Upper lobe of left lung (tissue), 6 donors: ENCODE measurements around the gene SLC6A6. TPM values are rescaled to one million over a fixed set of nuclear protein-coding genes. Genes with fewer than 3 reads are reported as not detected.
A peak's percentile ranks its signal among the peaks of the same experiment; 100 is the strongest.

Experiments
- ATAC-seq, 2 donors: fragments of 200-7000 bp; cut with Tn5 transposase; one replicate each; pipeline ENCODE4 v1.9.1; 2022; ENCODE audit warnings: mild to moderate bottlenecking in 2 of 2, moderate library complexity in 2 of 2; ENCODE audit not compliant: low FRiP score in 2 of 2
- DNase-seq, 2 donors: peaks; one replicate each; pipeline ENCODE4 v3.0.0-alpha.2; 2019 to 2020
- H3K27ac ChIP-seq, 4 donors: fragments of 200-600 bp; sonication (generic); one replicate each; pipeline ENCODE4 v1.5.1; 2016 to 2019
- H3K27me3 ChIP-seq, 4 donors: fragments of 200-600 bp; sonication (generic); one replicate each; pipeline ENCODE4 v1.5.1; 2017 to 2019
- H3K36me3 ChIP-seq, 4 donors: fragments of 200-600 bp; sonication (generic); one replicate each; pipeline ENCODE4 v1.5.1; 2016 to 2019
- H3K4me1 ChIP-seq, 4 donors: fragments of 200-600 bp; sonication (generic); one replicate each; pipeline ENCODE4 v1.5.1; 2018 to 2019
- H3K4me3 ChIP-seq, 4 donors: fragments of 200-600 bp; sonication (generic); one replicate each; pipeline ENCODE4 v1.5.1; 2017 to 2019; ENCODE audit warnings: mild to moderate bottlenecking in 2 of 4, moderate library complexity in 1 of 4
- H3K9me3 ChIP-seq, 4 donors: fragments of 200-600 bp; sonication (generic); one replicate each; pipeline ENCODE4 v1.5.1; 2018 to 2019
- EP300 ChIP-seq, 4 donors: sonication (generic); formaldehyde crosslinking; IDR thresholded peaks; one replicate each; pipeline ENCODE4 v1.5.1; 2017; ENCODE audit warnings: antibody characterized with exemption in 4 of 4, control low read depth in 2 of 4
- POLR2A ChIP-seq, 4 donors: fragments of 450-650 bp; IDR thresholded peaks; one replicate each; pipeline ENCODE4 v1.5.1; 2016 to 2017; ENCODE audit warnings: antibody characterized with exemption in 4 of 4, mild to moderate bottlenecking in 2 of 4
- POLR2AphosphoS5 ChIP-seq, 2 donors: sonication (generic); formaldehyde crosslinking; IDR thresholded peaks; one replicate each; pipeline ENCODE4 v1.5.1; 2017; ENCODE audit warnings: antibody characterized with exemption in 2 of 2
- WGBS, 2 donors: methylation state at CpG; one replicate each; pipeline ENCODE4 v1.1.5; 2017 to 2018; 5-methylcytosine and 5-hydroxymethylcytosine counted together
- total RNA-seq, 6 donors: library from RNA; depleted of rRNA in 4 of 6; stranded (reverse); fragments of >200 nt in 4 of 6; gene quantifications; one replicate each; pipeline versions ENCODE4 v1.1.0 to v1.2.1, GENCODE V29; 2016 to 2021
- TF ChIP-seq, protein P1 (sequence below), 6 experiments: fragments of 450-650 bp in 4 of 6; fragments of 200-600 bp in 2 of 6; sonication (generic) in 2 of 6; IDR thresholded peaks; one replicate each; pipeline ENCODE4 v1.5.1; 2016 to 2019; ENCODE audit warnings: antibody characterized with exemption in 6 of 6
- donor health status: DM: no; HTN: no; CAD: no; lungs with moderate emphysema.
- donor health status: DM: no; HTN: yes; CAD: no; lungs with severe emphysema.

SLC6A6 gene
- total RNA-seq, 6 donors from 2014 or later = 60.6 to 154 (median 92.8) TPM

DNA sequence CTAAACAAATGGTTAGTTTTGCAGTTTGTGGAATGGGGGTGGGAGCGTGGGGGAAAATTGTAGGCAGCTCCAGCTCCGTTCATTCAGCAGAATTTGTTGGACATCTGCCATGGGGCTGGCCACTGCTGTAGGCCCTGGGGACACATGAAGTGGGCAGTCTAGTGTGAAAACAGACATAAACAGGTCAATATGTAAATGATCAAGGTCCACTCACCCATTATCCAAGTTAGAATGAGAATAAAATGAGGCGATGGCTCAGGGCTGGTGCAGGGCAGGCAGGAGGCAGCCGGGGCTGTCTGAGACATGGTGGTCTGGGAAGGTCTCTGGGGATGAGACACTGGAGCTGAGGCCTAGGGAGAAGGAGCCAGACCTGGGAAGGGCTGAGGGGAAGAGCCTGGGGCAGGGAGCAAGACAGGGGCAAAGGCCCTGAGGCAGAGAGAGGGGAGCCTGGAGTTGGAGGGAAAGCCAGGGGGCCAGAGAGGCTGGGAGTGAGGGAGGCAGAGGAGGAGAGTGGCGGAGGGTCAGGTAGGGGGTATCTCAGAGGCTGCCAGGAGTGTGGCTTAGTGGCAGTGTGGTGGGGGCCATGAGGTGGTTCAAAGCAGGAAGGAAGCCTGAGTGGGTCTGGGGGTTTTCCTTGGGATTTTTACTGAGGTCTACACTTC lies 6.2 kb upstream of the SLC6A6 start:
- 89% methylated on average over 5 of the region's 5 CpGs for whole genome bisulfite sequencing, 2 donors

DNA sequence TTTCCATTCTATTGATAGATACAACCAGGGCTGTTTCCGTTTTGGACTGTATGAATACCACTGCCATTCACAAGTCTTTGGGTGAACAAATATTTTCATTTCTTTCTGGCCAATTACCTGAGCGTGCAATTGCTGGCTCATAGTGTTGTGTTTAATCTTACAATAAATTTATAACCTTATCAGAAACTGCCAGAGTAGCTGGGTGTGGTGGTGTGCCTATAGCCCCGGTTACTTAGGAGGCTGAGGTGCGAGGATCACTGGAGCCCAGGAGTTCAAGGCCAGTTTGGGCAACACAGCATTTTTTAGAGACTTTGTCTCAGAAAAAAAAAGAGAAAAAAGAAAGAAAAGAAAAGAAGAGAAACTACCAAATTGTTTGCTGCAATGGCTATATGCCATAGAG lies 5.4 kb upstream of the SLC6A6 start:
- DNase-seq (no peak), ATAC-seq (no peak)
- 86 to 89% methylated on average over 4 of the region's 4 CpGs for WGBS, 2 donors
- Histone ChIP-seq H3K4me1 (peaks cover 0 to 15% (median 7%) of the 10 kb centered on the region in 4 donors), H3K27ac (no peak overlapping the region), H3K9me3 (no peaks in the 10 kb centered on the region), H3K27me3 (no peaks in the 10 kb centered on the region), H3K4me3 (no peak overlapping the region), H3K36me3 (no peaks in the 10 kb centered on the region)
- TF ChIP-seq POLR2AphosphoS5 (IDR thresholded peaks at IDR 0.05) (no peak), EP300 (IDR thresholded peaks at IDR 0.05) (no peak), POLR2A (IDR thresholded peaks at IDR 0.05) (no peak)
- TF ChIP-seq, protein P1, sequence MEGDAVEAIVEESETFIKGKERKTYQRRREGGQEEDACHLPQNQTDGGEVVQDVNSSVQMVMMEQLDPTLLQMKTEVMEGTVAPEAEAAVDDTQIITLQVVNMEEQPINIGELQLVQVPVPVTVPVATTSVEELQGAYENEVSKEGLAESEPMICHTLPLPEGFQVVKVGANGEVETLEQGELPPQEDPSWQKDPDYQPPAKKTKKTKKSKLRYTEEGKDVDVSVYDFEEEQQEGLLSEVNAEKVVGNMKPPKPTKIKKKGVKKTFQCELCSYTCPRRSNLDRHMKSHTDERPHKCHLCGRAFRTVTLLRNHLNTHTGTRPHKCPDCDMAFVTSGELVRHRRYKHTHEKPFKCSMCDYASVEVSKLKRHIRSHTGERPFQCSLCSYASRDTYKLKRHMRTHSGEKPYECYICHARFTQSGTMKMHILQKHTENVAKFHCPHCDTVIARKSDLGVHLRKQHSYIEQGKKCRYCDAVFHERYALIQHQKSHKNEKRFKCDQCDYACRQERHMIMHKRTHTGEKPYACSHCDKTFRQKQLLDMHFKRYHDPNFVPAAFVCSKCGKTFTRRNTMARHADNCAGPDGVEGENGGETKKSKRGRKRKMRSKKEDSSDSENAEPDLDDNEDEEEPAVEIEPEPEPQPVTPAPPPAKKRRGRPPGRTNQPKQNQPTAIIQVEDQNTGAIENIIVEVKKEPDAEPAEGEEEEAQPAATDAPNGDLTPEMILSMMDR (IDR thresholded peaks at IDR 0.05) = no peak

More for the DNA sequence above, 6.2 kb upstream of the SLC6A6 start:
- H3K9me3 ChIP-seq = no peaks in the 10 kb centered on the region
- no peak overlapping the region for H3K4me3 ChIP-seq
- ATAC-seq (no peak), DNase-seq (no peak)
- TF ChIP-seq, protein P1 (IDR thresholded peaks at IDR 0.05) = no peak
- TF ChIP-seq POLR2AphosphoS5 (IDR thresholded peaks at IDR 0.05) (no peak), EP300 (IDR thresholded peaks at IDR 0.05) (no peak), POLR2A (IDR thresholded peaks at IDR 0.05) (no peak)
- no peaks in the 10 kb centered on the region for H3K36me3 ChIP-seq
- H3K27me3 ChIP-seq = no peaks in the 10 kb centered on the region
- H3K4me1 ChIP-seq = peaks cover 0 to 15% (median 6%) of the 10 kb centered on the region in 4 donors
- no peak overlapping the region for H3K27ac ChIP-seq

DNA sequence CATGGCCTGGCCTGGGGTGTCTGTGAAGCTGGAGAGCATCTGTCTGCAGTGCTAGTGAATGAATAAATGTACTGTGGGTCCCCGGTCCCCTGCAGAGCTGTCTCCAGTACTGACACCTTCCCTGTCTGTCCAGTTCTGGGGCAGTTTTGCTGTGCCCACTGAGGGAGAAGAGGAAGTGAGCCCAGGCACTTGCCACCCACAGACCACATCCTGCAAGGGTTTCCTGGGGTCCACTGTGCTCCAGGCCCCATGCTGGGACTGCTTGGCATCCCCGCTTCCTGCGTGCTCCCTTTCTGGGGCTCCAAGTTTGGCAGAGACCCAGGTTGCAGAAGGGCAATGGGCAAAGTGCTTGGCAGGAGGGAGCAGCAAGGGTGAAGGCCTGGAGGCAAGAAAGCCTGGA lies 4.9 kb upstream of the SLC6A6 start:
- Histone ChIP-seq H3K9me3 (no peaks in the 10 kb centered on the region), H3K36me3 (no peaks in the 10 kb centered on the region), H3K4me3 (no peak overlapping the region), H3K4me1 (peaks cover 0 to 18% (median 9%) of the 10 kb centered on the region in 4 donors), H3K27ac (no peak overlapping the region), H3K27me3 (no peaks in the 10 kb centered on the region)
- peak in 1 of 2 donors; percentile 19 for ATAC-seq
- TF ChIP-seq POLR2A (IDR thresholded peaks at IDR 0.05) (no peak), EP300 (IDR thresholded peaks at IDR 0.05) (no peak), POLR2AphosphoS5 (IDR thresholded peaks at IDR 0.05) (no peak)
- TF ChIP-seq, protein P1 (IDR thresholded peaks at IDR 0.05) = no peak
- DNase-seq = peak in 1 of 2 donors; percentile 64
- WGBS, 2 donors = 66 to 82% methylated on average over 3 of the region's 3 CpGs

DNA sequence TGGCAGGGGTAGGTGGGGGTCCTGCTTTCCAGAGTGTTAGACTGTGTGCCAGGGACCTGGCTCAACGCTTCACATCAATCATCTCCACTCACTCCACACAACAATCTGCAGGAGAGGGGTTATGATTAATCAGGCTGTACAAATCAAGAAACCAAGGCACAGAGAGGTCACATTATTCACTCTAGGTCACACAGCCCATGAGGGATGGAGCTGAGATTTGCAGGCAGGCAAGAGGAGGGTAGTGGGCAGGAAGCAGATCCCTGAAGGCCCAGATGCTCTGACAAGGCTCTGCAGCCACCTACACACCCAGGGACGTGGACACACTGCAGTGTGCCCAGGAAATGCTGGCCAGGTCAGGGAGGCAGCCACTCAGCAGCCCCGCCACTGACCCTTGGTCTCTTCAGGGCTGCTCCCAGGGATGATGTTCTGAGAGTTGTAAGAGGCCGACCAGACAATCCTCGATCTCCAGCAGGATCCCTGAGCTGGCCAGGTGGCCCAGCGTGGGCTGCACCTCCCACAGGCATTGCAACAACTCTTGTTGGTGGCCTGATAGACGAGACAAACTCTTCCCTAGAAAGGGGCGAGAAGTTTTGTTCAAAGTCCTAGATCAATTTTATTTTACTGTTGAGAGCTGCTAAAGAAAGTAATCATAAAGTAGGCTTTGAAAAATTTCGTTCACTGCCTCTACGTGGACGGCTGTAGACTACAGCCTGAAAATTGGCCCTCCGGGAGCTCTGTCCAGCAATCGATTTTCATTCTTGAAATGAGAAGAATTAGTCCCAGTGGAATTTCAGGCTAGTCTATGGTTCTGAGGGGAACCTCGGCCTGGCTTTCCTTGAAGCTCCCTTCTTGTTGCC lies 4.2 kb upstream of the SLC6A6 start:
- no peak overlapping the region for H3K27ac ChIP-seq
- no peaks in the 10 kb centered on the region for H3K36me3 ChIP-seq
- H3K27me3 ChIP-seq = no peaks in the 10 kb centered on the region
- DNase-seq = no peak
- no peak for ATAC-seq
- H3K4me3 ChIP-seq = no peak overlapping the region
- TF ChIP-seq, protein P1 (IDR thresholded peaks at IDR 0.05) = no peak
- TF ChIP-seq POLR2A (IDR thresholded peaks at IDR 0.05) = no peak
- TF ChIP-seq POLR2AphosphoS5 (IDR thresholded peaks at IDR 0.05) = no peak
- no peak for TF ChIP-seq EP300 (IDR thresholded peaks at IDR 0.05)
- H3K4me1 ChIP-seq = peaks cover 0 to 20% (median 9%) of the 10 kb centered on the region in 4 donors
- WGBS, 2 donors = 86% methylated on average over 14 of the region's 14 CpGs
- no peaks in the 10 kb centered on the region for H3K9me3 ChIP-seq
